Adipocyte (in vitro differentiated cells): Measurements from ENCODE around the gene MINDY2.

Source experiments
- DNase-seq: peaks from one replicate; pipeline ENCODE4 v3.0.0-alpha.2; 2015; ENCODE audit warnings: low read depth
- H3K27me3 ChIP-seq: replicated peaks from 2 replicates; pipeline ENCODE4 v1.7.0; 2013; ENCODE audit warnings: mild to moderate bottlenecking, low read length, moderate library complexity; ENCODE audit not compliant: control insufficient read depth, insufficient read depth
- H3K36me3 ChIP-seq: 2 replicates; pipeline ENCODE4 v1.7.0; 2013; ENCODE audit warnings: low read length, mild to moderate bottlenecking, moderate library complexity; ENCODE audit not compliant: control insufficient read depth, insufficient read depth, severe bottlenecking
- H3K4me1 ChIP-seq: 2 replicates; pipeline ENCODE4 v1.7.0; 2013; ENCODE audit warnings: mild to moderate bottlenecking, low read length, moderate library complexity; ENCODE audit not compliant: control insufficient read depth, insufficient read depth
- H3K4me3 ChIP-seq: 2 replicates; pipeline ENCODE4 v1.7.0; 2013; ENCODE audit warnings: mild to moderate bottlenecking, low read length, moderate library complexity
- H3K9ac ChIP-seq: 2 replicates; pipeline ENCODE4 v1.7.0; 2013; ENCODE audit warnings: mild to moderate bottlenecking, low read length, moderate library complexity
- H3K9me3 ChIP-seq: 2 replicates; pipeline ENCODE4 v1.7.0; 2013; ENCODE audit warnings: mild to moderate bottlenecking, low read length, moderate library complexity; ENCODE audit not compliant: control insufficient read depth

MINDY2 gene

GRCh38 chr15:58770857-58771620 lies at the start of gene MINDY2:
MINDY2 (plus strand) TSS chr15:58771302; CDS start chr15:58771396, 94 bp downstream.
- peak within 1 kb of the TSS; percentile 85 for H3K4me3 ChIP-seq
- H3K9ac ChIP-seq = peak within 1 kb of the TSS; percentile 95
- peaks cover 11% of the 10 kb centered on the region for H3K4me1 ChIP-seq
- no peaks in the 10 kb centered on the region for H3K27me3 ChIP-seq
- peak; percentile 100 for DNase-seq
- H3K36me3 ChIP-seq = no peaks in the 10 kb centered on the region
- no peaks in the 10 kb centered on the region for H3K9me3 ChIP-seq

- no peak overlapping the region for H3K4me3 ChIP-seq
- peaks cover 12% of the 10 kb centered on the region for H3K4me1 ChIP-seq
- peaks cover 3% of the 10 kb centered on the region for H3K36me3 ChIP-seq
- no peaks in the 10 kb centered on the region for H3K9me3 ChIP-seq
- no peaks in the 10 kb centered on the region for H3K27me3 ChIP-seq
- no peak overlapping the region for H3K9ac ChIP-seq
- DNase-seq = peak; percentile 53
Observed at GRCh38 chr15:58724466-58724865, 46.6 kb upstream of the MINDY2 start.

- H3K36me3 ChIP-seq = peaks cover 3% of the 10 kb centered on the region
- no peak overlapping the region for H3K4me3 ChIP-seq
- H3K9me3 ChIP-seq = no peaks in the 10 kb centered on the region
- DNase-seq = no peak
- H3K27me3 ChIP-seq = no peaks in the 10 kb centered on the region
- H3K4me1 ChIP-seq = peaks cover 20% of the 10 kb centered on the region
- no peak overlapping the region for H3K9ac ChIP-seq
Observed at GRCh38 chr15:58726867-58727266, 44.2 kb upstream of the MINDY2 start.

- Histone ChIP-seq H3K4me3 (no peak overlapping the region), H3K9me3 (no peaks in the 10 kb centered on the region), H3K4me1 (peaks cover 16% of the 10 kb centered on the region), H3K9ac (no peak overlapping the region), H3K27me3 (no peaks in the 10 kb centered on the region), H3K36me3 (peaks cover 3% of the 10 kb centered on the region)
- peak; percentile 78 for DNase-seq
Observed at GRCh38 chr15:58731756-58732535, 39.2 kb upstream of the MINDY2 start.

- Histone ChIP-seq H3K36me3 (peaks cover 3% of the 10 kb centered on the region), H3K9ac (no peak overlapping the region), H3K4me3 (no peak overlapping the region), H3K9me3 (no peaks in the 10 kb centered on the region), H3K4me1 (peaks cover 22% of the 10 kb centered on the region), H3K27me3 (no peaks in the 10 kb centered on the region)
- no peak for DNase-seq
Observed at GRCh38 chr15:58732625-58733363, 38.3 kb upstream of the MINDY2 start.

- Histone ChIP-seq H3K36me3 (no peaks in the 10 kb centered on the region), H3K4me3 (no peak overlapping the region), H3K27me3 (no peaks in the 10 kb centered on the region), H3K9ac (no peak overlapping the region), H3K4me1 (peaks cover 34% of the 10 kb centered on the region), H3K9me3 (no peaks in the 10 kb centered on the region)
- DNase-seq = no peak
Observed at GRCh38 chr15:58734859-58735258, 36.2 kb upstream of the MINDY2 start.

GRCh38 chr15:58736018-58736643 lies 35.0 kb upstream of the MINDY2 start:
- no peaks in the 10 kb centered on the region for H3K9me3 ChIP-seq
- no peak overlapping the region for H3K9ac ChIP-seq
- no peak for DNase-seq
- no peaks in the 10 kb centered on the region for H3K27me3 ChIP-seq
- H3K36me3 ChIP-seq = no peaks in the 10 kb centered on the region
- H3K4me3 ChIP-seq = no peak overlapping the region
- H3K4me1 ChIP-seq = peaks cover 33% of the 10 kb centered on the region

- no peaks in the 10 kb centered on the region for H3K27me3 ChIP-seq
Observed at GRCh38 chr15:58737298-58737697, 33.8 kb upstream of the MINDY2 start.

GRCh38 chr15:58738046-58738707 lies 32.9 kb upstream of the MINDY2 start:
- Histone ChIP-seq H3K4me3 (no peak overlapping the region), H3K27me3 (no peaks in the 10 kb centered on the region), H3K36me3 (no peaks in the 10 kb centered on the region), H3K4me1 (peaks cover 21% of the 10 kb centered on the region), H3K9me3 (no peaks in the 10 kb centered on the region), H3K9ac (no peak overlapping the region)
- peak; percentile 45 for DNase-seq

More at GRCh38 chr15:58737298-58737697, 33.8 kb upstream of the MINDY2 start:
- no peak overlapping the region for H3K4me3 ChIP-seq
- no peak for DNase-seq
- H3K4me1 ChIP-seq = peaks cover 21% of the 10 kb centered on the region
- no peaks in the 10 kb centered on the region for H3K36me3 ChIP-seq
- H3K9me3 ChIP-seq = no peaks in the 10 kb centered on the region
- no peak overlapping the region for H3K9ac ChIP-seq

- H3K27me3 ChIP-seq = no peaks in the 10 kb centered on the region
- H3K36me3 ChIP-seq = no peaks in the 10 kb centered on the region
- DNase-seq = no peak
- peaks cover 18% of the 10 kb centered on the region for H3K4me1 ChIP-seq
- H3K4me3 ChIP-seq = no peak overlapping the region
- no peak overlapping the region for H3K9ac ChIP-seq
- no peaks in the 10 kb centered on the region for H3K9me3 ChIP-seq
Observed at GRCh38 chr15:58740436-58740835, 30.7 kb upstream of the MINDY2 start.
